ENCODE measurements around the gene IFNL2. TPM values are rescaled to one million over a fixed set of nuclear protein-coding genes. Genes with fewer than 3 reads are reported as not detected.

The IFNL2 gene
- total and polyA plus RNA-seq, 9 of the 15 experiments (the other 6 are each of a cell fraction or from before 2014, with no cell fraction given): not detected

- POLR2A ChIA-PET: interaction anchor here (0.7 to 0.9 kb wide), 3 partner anchors 21 to 120 kb away, joined by 3 read pairs; no protein-coding TSS in a partner anchor
- Histone ChIP-seq H3K27ac (ENCODE audit: extremely low read depth, low read depth, low read length) (no peak overlapping the region), H3K4me3 (no peak overlapping the region), H3K27me3 (ENCODE audit: control insufficient read depth in 2 of 2, insufficient read depth in 2 of 2, low read length in 2 of 2) (peaks cover 0 to 4% of the 10 kb centered on the region in 2 experiments; a peak in 1 of 5 replicates), H3K9me3 (replicated peaks; ENCODE audit: control insufficient read depth, insufficient read depth, low read depth, low read length) (no peaks in the 10 kb centered on the region), H3K4me1 (replicated peaks in 1 of 2; ENCODE audit: control insufficient read depth in 2 of 2, insufficient read depth in 2 of 2, low read length in 2 of 2) (peaks cover 0 to 8% of the 10 kb centered on the region in 2 experiments; a peak in 3 of 5 replicates), H2AFZ (ENCODE audit: low read depth, low read length) (peak overlapping the region; percentile 86), H3K79me2 (ENCODE audit: control insufficient read depth, insufficient read depth, low read length) (no peaks in the 10 kb centered on the region), H3K9ac (ENCODE audit: insufficient read depth in 1 of 2, low read depth in 2 of 2, low read length in 2 of 2) (peak overlapping the region in 1 of 2 experiments; percentile 78; a peak in 2 of 4 replicates), H3K9me1 (ENCODE audit: control insufficient read depth, insufficient read depth, low read length) (no peaks in the 10 kb centered on the region), H3K4me2 (ENCODE audit: insufficient read depth, low read length) (no peak overlapping the region), H4K20me1 (replicated peaks; ENCODE audit: control insufficient read depth, insufficient read depth, low read length) (no peaks in the 10 kb centered on the region), H3K36me3 (ENCODE audit: control insufficient read depth, insufficient read depth, low read length) (no peaks in the 10 kb centered on the region)
- intact Hi-C loops (cut with micrococcal nuclease): no loop called here
- in situ Hi-C loops (cut with MboI): no loop called here
- DNase-seq (ENCODE audit: extremely low read depth in 1 of 4, low spot score in 3 of 4): peak; percentile 37 to 78 (median 64)
- BruUV-seq (replicated peaks): no TSS peak
- 35% methylated on average over 14 of the region's 22 CpGs for WGBS (ENCODE audit: insufficient coverage, low coverage, missing lambda C conversion rate)
- ATAC-seq: peak; percentile 88
- no peak for FAIRE-seq
- CTCF ChIA-PET (ENCODE audit: low intra/inter-chr PET ratio): no interaction called here
- TF ChIP-seq HDAC2 (IDR thresholded peaks at IDR 0.05): peak; percentile 42; the same call in 1 of the 2 replicates
- peak in 1 of 2 experiments; percentile 63; a peak in 2 of 4 replicates for TF ChIP-seq FOXK2 (conservative IDR thresholded peaks at IDR 0.05 in 1 of 2, IDR thresholded peaks at IDR 0.05 in 1 of 2; ENCODE audit: low read depth in 2 of 2)
- TF ChIP-seq BHLHE40 (IDR thresholded peaks at IDR 0.05; ENCODE audit: low read length): peak; percentile 83
- no peak for TF ChIP-seq STAG1 (CRISPR knock-in tag; IDR thresholded peaks at IDR 0.05; ENCODE audit: borderline replicate concordance)
- TF ChIP-seq MNT (conservative IDR thresholded peaks at IDR 0.05): 0 out of 4 replicates have a peak, but pooled peaks of 1 of the 2 experiments have one; percentile 24
- TF ChIP-seq, protein P1, sequence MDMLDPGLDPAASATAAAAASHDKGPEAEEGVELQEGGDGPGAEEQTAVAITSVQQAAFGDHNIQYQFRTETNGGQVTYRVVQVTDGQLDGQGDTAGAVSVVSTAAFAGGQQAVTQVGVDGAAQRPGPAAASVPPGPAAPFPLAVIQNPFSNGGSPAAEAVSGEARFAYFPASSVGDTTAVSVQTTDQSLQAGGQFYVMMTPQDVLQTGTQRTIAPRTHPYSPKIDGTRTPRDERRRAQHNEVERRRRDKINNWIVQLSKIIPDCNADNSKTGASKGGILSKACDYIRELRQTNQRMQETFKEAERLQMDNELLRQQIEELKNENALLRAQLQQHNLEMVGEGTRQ (CRISPR knock-in tag; IDR thresholded peaks at IDR 0.05): 0 out of 2 replicates have a peak, but pooled peaks have one; percentile 6
These were observed 30.7 kb upstream of the IFNL2 start for GRCh38 chr19:39237200-39238184.

Measured in K562 (cell line).